IMR-90 (cell line): Measurements from ENCODE around the gene ASPN. TPM values are rescaled to one million over a fixed set of nuclear protein-coding genes. Genes with fewer than 3 reads are reported as not detected.

Experiments
- ATAC-seq: fragments of 200-7000 bp; cut with Tn5 transposase; 2 replicates; pipeline ENCODE4 v1.9.1; 2020; ENCODE audit warnings: low read depth, mild to moderate bottlenecking, moderate library complexity
- BruUV-seq: library from RNA; stranded (reverse); fragments of 400-500 nt; replicated peaks from 2 replicates; lab custom pipeline; 2021; lab: Mats Ljungman, UMichigan
- CTCF ChIA-PET: fragments of 300-600 bp; formaldehyde crosslinking; extraction: SDS; loops from one replicate; lab custom pipeline; 2021; ENCODE audit warnings: antibody characterized with exemption; lab: Yijun Ruan, JAX
- POLR2A ChIA-PET: fragments of 300-600 bp; sonication (Branson Sonifier 250); formaldehyde crosslinking; loops from one replicate; lab custom pipeline; 2022; ENCODE audit warnings: antibody characterized with exemption; ENCODE audit not compliant: unreplicated experiment; lab: Charles Lee
- DNase-seq: peaks from one replicate; pipeline ENCODE4 v3.0.0; 2013
- H2AFZ ChIP-seq: replicated peaks from 2 replicates; pipeline ENCODE3; 2013; ENCODE audit warnings: low read length, mild to moderate bottlenecking; ENCODE audit not compliant: poor library complexity
- H2AK5ac ChIP-seq: 2 replicates; pipeline ENCODE4 v1.6.1; 2013; ENCODE audit warnings: low read depth, low read length, inconsistent platforms
- H2AK9ac ChIP-seq: replicated peaks from 2 replicates; pipeline ENCODE3; 2013; ENCODE audit warnings: mild to moderate bottlenecking, low read depth, low read length, moderate library complexity; ENCODE audit not compliant: poor library complexity
- H2BK120ac ChIP-seq: 2 replicates; pipeline ENCODE4 v1.6.1; 2013; ENCODE audit warnings: low read depth, low read length, inconsistent platforms
- H2BK15ac ChIP-seq: 3 replicates; pipeline ENCODE4 v1.6.1; 2013; ENCODE audit warnings: low read depth, low read length, inconsistent platforms
- H2BK20ac ChIP-seq: 2 replicates; pipeline ENCODE4 v1.6.1; 2013; ENCODE audit warnings: low read depth, mild to moderate bottlenecking, inconsistent platforms, low read length, moderate library complexity
- H2BK5ac ChIP-seq: 2 replicates; pipeline ENCODE4 v1.6.1; 2013; ENCODE audit warnings: mild to moderate bottlenecking, low read depth, low read length, inconsistent platforms; ENCODE audit not compliant: poor library complexity, severe bottlenecking
- H3K14ac ChIP-seq: replicated peaks from 2 replicates; pipeline ENCODE4 v1.6.1; 2013; ENCODE audit warnings: low read depth, low read length, inconsistent platforms
- H3K18ac ChIP-seq: 2 replicates; pipeline ENCODE4 v1.6.1; 2013; ENCODE audit warnings: low read depth, low read length, control low read depth
- H3K23ac ChIP-seq: 2 replicates; pipeline ENCODE4 v1.6.1; 2013; ENCODE audit warnings: low read depth, low read length, inconsistent platforms
- H3K27ac ChIP-seq: 2 replicates; pipeline ENCODE4 v1.5.1; 2013; ENCODE audit warnings: mild to moderate bottlenecking, control low read depth, low read length; ENCODE audit not compliant: insufficient read depth
- H3K27me3 ChIP-seq: 2 replicates; pipeline ENCODE4 v1.6.1; 2013; ENCODE audit warnings: low read length; ENCODE audit not compliant: control insufficient read depth, insufficient read depth
- H3K36me3 ChIP-seq: 2 replicates; pipeline ENCODE4 v1.6.1; 2013; ENCODE audit warnings: low read length, mixed read lengths; ENCODE audit not compliant: control insufficient read depth, insufficient read depth
- H3K4ac ChIP-seq: 2 replicates; pipeline ENCODE4 v1.6.1; 2013; ENCODE audit warnings: low read depth, low read length, inconsistent platforms
- H3K4me1 ChIP-seq: 2 replicates; pipeline ENCODE4 v1.6.1; 2013; ENCODE audit warnings: low read length, mixed read lengths; ENCODE audit not compliant: control insufficient read depth, insufficient read depth
- H3K4me2 ChIP-seq: 2 replicates; pipeline ENCODE4 v1.6.1; 2013; ENCODE audit warnings: low read depth, mild to moderate bottlenecking, control low read depth, low read length, moderate library complexity
- H3K4me3 ChIP-seq: 2 replicates; pipeline ENCODE4 v1.5.1; 2013; ENCODE audit warnings: low read depth, mild to moderate bottlenecking, control low read depth, low read length, moderate library complexity; ENCODE audit not compliant: insufficient read depth
- H3K56ac ChIP-seq: 2 replicates; pipeline ENCODE4 v1.6.1; 2013; ENCODE audit warnings: low read length, inconsistent platforms; ENCODE audit not compliant: insufficient read depth; ENCODE audit errors: extremely low read depth
- H3K79me1 ChIP-seq, 2 experiments: 2 replicates each; pipeline ENCODE4 v1.6.1; 2013; ENCODE audit warnings: low read length in 2 of 2, inconsistent platforms in 1 of 2, low read depth in 1 of 2
- H3K9ac ChIP-seq: 2 replicates; pipeline ENCODE4 v1.6.1; 2013; ENCODE audit warnings: low read depth, low read length, control low read depth
- H3K9me1 ChIP-seq: 2 replicates; pipeline ENCODE4 v1.6.1; 2013; ENCODE audit warnings: low read length, inconsistent platforms; ENCODE audit not compliant: insufficient read depth
- H3K9me3 ChIP-seq: 2 replicates; pipeline ENCODE4 v1.6.1; 2013; ENCODE audit warnings: low read length; ENCODE audit not compliant: control insufficient read depth, insufficient read depth
- H4K20me1 ChIP-seq: 2 replicates; pipeline ENCODE4 v1.6.1; 2013; ENCODE audit warnings: low read length, inconsistent platforms; ENCODE audit not compliant: insufficient read depth
- H4K5ac ChIP-seq: 2 replicates; pipeline ENCODE4 v1.6.1; 2013; ENCODE audit warnings: mild to moderate bottlenecking, low read depth, low read length, control low read depth
- H4K8ac ChIP-seq, 2 experiments: 2 replicates each; pipeline ENCODE4 v1.6.1; 2013; ENCODE audit warnings: low read depth in 2 of 2, low read length in 2 of 2, control low read depth in 1 of 2, inconsistent platforms in 1 of 2
- H4K91ac ChIP-seq: 2 replicates; pipeline ENCODE4 v1.6.1; 2013; ENCODE audit warnings: low read depth, low read length, inconsistent platforms; ENCODE audit not compliant: insufficient read depth
- BHLHE40 ChIP-seq: fragments of 150-350 bp; IDR thresholded peaks from 2 replicates; pipeline ENCODE4 v1.6.1; 2016; ENCODE audit warnings: mild to moderate bottlenecking, low read depth, low read length
- CEBPB ChIP-seq: IDR thresholded peaks from 2 replicates; pipeline ENCODE4 v1.6.1; 2012; ENCODE audit warnings: low read depth, low read length, improper control_type of control experiment
- CHD1 ChIP-seq: IDR thresholded peaks from 2 replicates; pipeline ENCODE4 v1.6.1; 2012; ENCODE audit warnings: low read depth, low read length, improper control_type of control experiment
- CTCF ChIP-seq: conservative IDR thresholded peaks from 2 replicates; pipeline ENCODE4 v1.5.1; 2012; ENCODE audit warnings: mild to moderate bottlenecking, low read depth, low read length, improper control_type of control experiment
- ELK1 ChIP-seq: fragments of 150-350 bp; IDR thresholded peaks from 2 replicates; pipeline ENCODE4 v1.6.1; 2016; ENCODE audit warnings: low read depth, mild to moderate bottlenecking, low read length, moderate library complexity, borderline replicate concordance
- FOS ChIP-seq: fragments of 150-350 bp; IDR thresholded peaks from 2 replicates; pipeline ENCODE4 v1.6.1; 2016; ENCODE audit warnings: low read depth, low read length
- MAFK ChIP-seq: IDR thresholded peaks from 2 replicates; pipeline ENCODE4 v1.6.1; 2012; ENCODE audit warnings: low read depth, low read length, improper control_type of control experiment
- MAZ ChIP-seq: IDR thresholded peaks from 2 replicates; pipeline ENCODE4 v1.6.1; 2012; ENCODE audit warnings: low read depth, mild to moderate bottlenecking, low read length, improper control_type of control experiment, moderate library complexity, borderline replicate concordance
- MXI1 ChIP-seq: IDR thresholded peaks from 2 replicates; pipeline ENCODE4 v1.6.1; 2012; ENCODE audit warnings: low read depth, mild to moderate bottlenecking, low read length, moderate library complexity, borderline replicate concordance
- NFE2L2 ChIP-seq: fragments of 150-350 bp; IDR thresholded peaks from 2 replicates; pipeline ENCODE4 v1.6.1; 2016; ENCODE audit warnings: low read depth, mild to moderate bottlenecking, low read length
- POLR2A ChIP-seq: IDR thresholded peaks from 2 replicates; pipeline ENCODE4 v1.6.1; 2012; ENCODE audit warnings: mild to moderate bottlenecking, low read depth, low read length
- RAD21 ChIP-seq: IDR thresholded peaks from 2 replicates; pipeline ENCODE4 v1.6.1; 2012; ENCODE audit warnings: low read length, improper control_type of control experiment
- RCOR1 ChIP-seq: IDR thresholded peaks from 2 replicates; pipeline ENCODE4 v1.6.1; 2012; ENCODE audit warnings: mild to moderate bottlenecking, low read length, improper control_type of control experiment; ENCODE audit not compliant: insufficient replicate concordance
- RFX5 ChIP-seq: IDR thresholded peaks from 2 replicates; pipeline ENCODE4 v1.8.0; 2012; ENCODE audit warnings: low read depth, mild to moderate bottlenecking, low read length, moderate library complexity
- SMC3 ChIP-seq: fragments of 150-350 bp; IDR thresholded peaks from 2 replicates; pipeline ENCODE4 v1.6.1; 2016; ENCODE audit warnings: low read depth, mild to moderate bottlenecking, antibody characterized with exemption, low read length, moderate library complexity
- WGBS, 2 experiments: methylation state at CpG; one replicate each; pipeline versions ENCODE4 v1.1.5 to v1.1.7; 2013; ENCODE audit warnings: missing lambda C conversion rate in 2 of 2; ENCODE audit not compliant: insufficient read length in 1 of 2; ENCODE audit errors: extremely low coverage in 2 of 2; 5-methylcytosine and 5-hydroxymethylcytosine counted together
- dilution Hi-C: fragments of 300-500 bp; cut with HindIII; formaldehyde crosslinking; loops from one replicate; pipeline ENCODE4 v1.14.3; 2018; ENCODE audit warnings: low sequenced_read_pairs; ENCODE audit not compliant: unreplicated experiment
- in situ Hi-C: fragments of 300-500 bp; cut with MboI; formaldehyde crosslinking; loops from 3 replicates; pipeline ENCODE4 v1.14.3; 2019; ENCODE audit warnings: low sequenced_read_pairs, inconsistent platforms, mixed read lengths
- intact Hi-C: fragments of 100-400 bp; cut with micrococcal nuclease; formaldehyde crosslinking; loops from 2 replicates; pipeline ENCODE4 v1.10.0; 2022
- polyA plus RNA-seq, 3 experiments: library from polyadenylated mRNA; depleted of rRNA; stranded (reverse); fragments of >200 nt; gene quantifications; 2 replicates each; pipeline ENCODE4 v1.2.3, GENCODE V29; 2012; ENCODE audit warnings: low replicate concordance in 1 of 3
- total RNA-seq: library from RNA; depleted of rRNA; stranded (reverse); fragments of >200 nt; gene quantifications from 2 replicates; pipeline ENCODE4 v1.2.3, GENCODE V29; 2012
- TF ChIP-seq, protein P1 (sequence below): fragments of 150-350 bp; IDR thresholded peaks from 2 replicates; pipeline ENCODE4 v1.6.1; 2017; ENCODE audit warnings: mild to moderate bottlenecking, antibody characterized with exemption, low read length, low read depth

The ASPN gene
- total and polyA plus RNA-seq, 2 of the 4 experiments (the other 2 are of a cell fraction), result under 0.01 to 0.09 TPM

- no peaks in the 10 kb centered on the region for H3K79me1 ChIP-seq
- no peak within 1 kb of the TSS for H4K91ac ChIP-seq
- no TSS peak for BruUV-seq
- no peak within 1 kb of the TSS for H2BK120ac ChIP-seq
- no peak within 1 kb of the TSS for H2AFZ ChIP-seq
- H4K8ac ChIP-seq, result no peak within 1 kb of the TSS
- dilution Hi-C loops, result no loop called here
- no peak for TF ChIP-seq CHD1
- no peak for TF ChIP-seq POLR2A
- no peak for TF ChIP-seq MAZ
- no peak for TF ChIP-seq MXI1
- no peak for TF ChIP-seq MAFK
- TF ChIP-seq, protein P1, sequence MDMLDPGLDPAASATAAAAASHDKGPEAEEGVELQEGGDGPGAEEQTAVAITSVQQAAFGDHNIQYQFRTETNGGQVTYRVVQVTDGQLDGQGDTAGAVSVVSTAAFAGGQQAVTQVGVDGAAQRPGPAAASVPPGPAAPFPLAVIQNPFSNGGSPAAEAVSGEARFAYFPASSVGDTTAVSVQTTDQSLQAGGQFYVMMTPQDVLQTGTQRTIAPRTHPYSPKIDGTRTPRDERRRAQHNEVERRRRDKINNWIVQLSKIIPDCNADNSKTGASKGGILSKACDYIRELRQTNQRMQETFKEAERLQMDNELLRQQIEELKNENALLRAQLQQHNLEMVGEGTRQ, result no peak
- no peak for TF ChIP-seq RAD21
- TF ChIP-seq NFE2L2, result no peak
- TF ChIP-seq FOS, result no peak
- TF ChIP-seq ELK1, result no peak
- no peak for TF ChIP-seq RFX5
- TF ChIP-seq BHLHE40, result no peak
- TF ChIP-seq RCOR1, result no peak
- no peak for TF ChIP-seq SMC3
- no peak for TF ChIP-seq CEBPB
- TF ChIP-seq CTCF, result no peak
- no CpG with 5 or more reads among the region's 1 CpG for WGBS, 2 experiments
- H3K14ac ChIP-seq, result no peak within 1 kb of the TSS
- no peak within 1 kb of the TSS for H3K23ac ChIP-seq
- peak within 1 kb of the TSS; percentile 62; the same call in 1 of the 2 replicates for H3K27ac ChIP-seq
- ChIA-PET CTCF (no interaction called here), POLR2A (no interaction called here)
- no peak within 1 kb of the TSS; the same call in 1 of the 2 replicates for H3K4ac ChIP-seq
- H2BK20ac ChIP-seq, result no peak within 1 kb of the TSS
- H2AK5ac ChIP-seq, result no peak within 1 kb of the TSS
- H3K4me1 ChIP-seq, result peaks cover 8% of the 10 kb centered on the region
- intact Hi-C loops, result no loop called here
- no peak within 1 kb of the TSS for H3K4me3 ChIP-seq
- H2AK9ac ChIP-seq, result no peak within 1 kb of the TSS
- H2BK15ac ChIP-seq, result no peak within 1 kb of the TSS
- ATAC-seq (no peak), DNase-seq (no peak)
- H4K20me1 ChIP-seq, result no peaks in the 10 kb centered on the region
- no peaks in the 10 kb centered on the region for H3K36me3 ChIP-seq
- no peak within 1 kb of the TSS for H3K9ac ChIP-seq
- no peak within 1 kb of the TSS for H3K56ac ChIP-seq
- no peaks in the 10 kb centered on the region for H3K27me3 ChIP-seq
- H3K18ac ChIP-seq, result no peak within 1 kb of the TSS; the same call in 1 of the 2 replicates
- no peak within 1 kb of the TSS for H4K5ac ChIP-seq
- H3K9me1 ChIP-seq, result peaks cover 2% of the 10 kb centered on the region; the same call in 1 of the 2 replicates
- peak within 1 kb of the TSS; percentile 53 for H2BK5ac ChIP-seq
- H3K4me2 ChIP-seq, result no peak within 1 kb of the TSS; the same call in 1 of the 2 replicates
- in situ Hi-C loops, result no loop called here
- no peaks in the 10 kb centered on the region for H3K9me3 ChIP-seq
Observed at GRCh38 chr9:92424340-92424739, 58.0 kb downstream of the ASPN start, which contains the start of gene OMD. Gene OMD, minus strand, starts transcription at chr9:92424471. Its CDS starts 6,913 bp downstream, at chr9:92417558.
